ENCODE measurements around the gene SLC38A2. TPM values are rescaled to one million over a fixed set of nuclear protein-coding genes. Genes with fewer than 3 reads are reported as not detected.

SLC38A2 gene
- total RNA-seq, 4 donors from 2014 or later, result 242 to 468 (median 286) TPM

DNA sequence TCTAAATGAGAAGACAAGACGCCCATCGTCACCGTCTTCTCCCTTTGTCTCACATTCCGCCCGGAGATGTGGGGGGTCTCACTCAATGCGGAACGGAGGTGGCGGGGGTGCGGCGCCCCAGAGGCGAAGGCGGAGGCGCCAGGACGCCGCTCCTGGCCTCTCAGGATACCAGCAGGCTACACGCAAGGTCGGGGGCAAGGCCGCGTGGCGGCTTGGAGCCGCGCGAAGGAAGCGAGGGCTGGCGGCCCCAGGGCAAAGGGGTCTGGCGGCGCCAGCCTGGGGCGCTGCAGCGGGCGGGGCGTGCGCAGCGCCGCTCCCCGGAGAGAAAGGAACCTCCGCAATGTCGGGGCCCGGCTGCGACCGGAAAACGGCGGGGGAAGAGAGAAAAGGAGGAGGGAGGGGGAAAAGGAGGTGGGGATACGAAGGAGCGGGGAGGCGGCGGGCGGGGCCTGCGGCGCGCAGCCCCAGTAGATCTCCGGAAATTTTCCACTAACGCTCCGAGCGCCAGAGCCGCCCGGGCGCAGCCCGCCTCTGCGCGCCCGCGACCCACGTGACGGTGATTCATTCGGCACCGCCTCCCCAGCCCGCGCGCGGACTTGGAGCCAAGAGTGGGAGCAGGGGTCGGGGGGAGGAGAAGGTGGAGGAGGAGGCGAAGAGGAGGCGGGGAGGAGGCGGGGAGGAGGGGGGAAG, 10.5 kb upstream of the SLC38A2 start:
- Histone ChIP-seq H3K9me3 (no peaks in the 10 kb centered on the region), H3K36me3 (no peaks in the 10 kb centered on the region), H3K4me3 (peak overlapping the region; percentile 58 to 82 (median 73)), H3K27me3 (no peaks in the 10 kb centered on the region), H3K4me1 (peaks cover 42 to 53% (median 45%) of the 10 kb centered on the region in 3 donors), H3K27ac (peak overlapping the region; percentile 96 to 100 (median 99))
- intact Hi-C loops (cut with DNase I), result loop anchor here (5.0 kb wide), 1 partner anchor 279 kb away; no protein-coding TSS in a partner anchor
- WGBS, 2 donors, result 0% methylated on average over 30 to 38 of the region's 74 CpGs
- TF ChIP-seq, protein P1, sequence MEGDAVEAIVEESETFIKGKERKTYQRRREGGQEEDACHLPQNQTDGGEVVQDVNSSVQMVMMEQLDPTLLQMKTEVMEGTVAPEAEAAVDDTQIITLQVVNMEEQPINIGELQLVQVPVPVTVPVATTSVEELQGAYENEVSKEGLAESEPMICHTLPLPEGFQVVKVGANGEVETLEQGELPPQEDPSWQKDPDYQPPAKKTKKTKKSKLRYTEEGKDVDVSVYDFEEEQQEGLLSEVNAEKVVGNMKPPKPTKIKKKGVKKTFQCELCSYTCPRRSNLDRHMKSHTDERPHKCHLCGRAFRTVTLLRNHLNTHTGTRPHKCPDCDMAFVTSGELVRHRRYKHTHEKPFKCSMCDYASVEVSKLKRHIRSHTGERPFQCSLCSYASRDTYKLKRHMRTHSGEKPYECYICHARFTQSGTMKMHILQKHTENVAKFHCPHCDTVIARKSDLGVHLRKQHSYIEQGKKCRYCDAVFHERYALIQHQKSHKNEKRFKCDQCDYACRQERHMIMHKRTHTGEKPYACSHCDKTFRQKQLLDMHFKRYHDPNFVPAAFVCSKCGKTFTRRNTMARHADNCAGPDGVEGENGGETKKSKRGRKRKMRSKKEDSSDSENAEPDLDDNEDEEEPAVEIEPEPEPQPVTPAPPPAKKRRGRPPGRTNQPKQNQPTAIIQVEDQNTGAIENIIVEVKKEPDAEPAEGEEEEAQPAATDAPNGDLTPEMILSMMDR (IDR thresholded peaks at IDR 0.05), result peak in 3 of 6 experiments; percentile 24 to 32 (median 30)
- TF ChIP-seq POLR2A (IDR thresholded peaks at IDR 0.05), result peak in 3 of 4 donors; percentile 37 to 91 (median 78)
- DNase-seq, result peak; percentile 69

DNA sequence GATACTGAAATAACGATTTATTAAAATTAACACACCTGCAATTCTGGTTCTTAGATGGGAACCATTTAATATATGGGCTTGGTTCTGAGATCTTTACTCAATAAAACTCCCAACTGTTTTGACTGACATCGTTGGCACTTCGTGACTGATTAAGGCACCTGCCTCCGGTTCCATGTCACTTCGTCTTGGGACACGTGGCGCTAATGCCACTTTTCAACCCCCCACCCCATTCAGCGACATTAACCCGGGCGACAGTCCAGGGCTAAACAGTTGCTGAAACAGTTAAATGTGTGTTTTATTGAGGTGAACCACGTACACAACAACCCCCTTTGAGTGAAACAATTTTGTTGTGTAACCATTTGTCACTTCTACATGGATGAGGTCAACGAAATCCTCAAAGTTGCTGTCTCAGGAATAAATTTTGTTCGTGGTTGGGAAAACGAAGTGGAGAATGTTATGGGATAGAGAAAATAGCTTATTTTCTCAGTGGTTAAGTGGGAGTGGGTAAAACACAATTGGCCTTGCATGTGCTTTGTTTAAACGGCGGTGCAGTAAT, 9.9 kb upstream of the SLC38A2 start:
- 28 to 34% methylated on average over 16 of the region's 16 CpGs for WGBS, 2 donors
- no peak for TF ChIP-seq POLR2A (IDR thresholded peaks at IDR 0.05)
- TF ChIP-seq, protein P1 (IDR thresholded peaks at IDR 0.05), result no peak
- H3K4me3 ChIP-seq, result peak overlapping the region; percentile 58 to 82 (median 73)
- no peaks in the 10 kb centered on the region for H3K36me3 ChIP-seq
- DNase-seq, result no peak
- peak overlapping the region; percentile 96 to 100 (median 99) for H3K27ac ChIP-seq
- H3K27me3 ChIP-seq, result no peaks in the 10 kb centered on the region
- H3K9me3 ChIP-seq, result no peaks in the 10 kb centered on the region
- intact Hi-C loops (cut with DNase I), result loop anchor here (5.0 kb wide), 1 partner anchor 280 kb away; no protein-coding TSS in a partner anchor
- peaks cover 38 to 46% (median 45%) of the 10 kb centered on the region in 3 donors for H3K4me1 ChIP-seq

DNA sequence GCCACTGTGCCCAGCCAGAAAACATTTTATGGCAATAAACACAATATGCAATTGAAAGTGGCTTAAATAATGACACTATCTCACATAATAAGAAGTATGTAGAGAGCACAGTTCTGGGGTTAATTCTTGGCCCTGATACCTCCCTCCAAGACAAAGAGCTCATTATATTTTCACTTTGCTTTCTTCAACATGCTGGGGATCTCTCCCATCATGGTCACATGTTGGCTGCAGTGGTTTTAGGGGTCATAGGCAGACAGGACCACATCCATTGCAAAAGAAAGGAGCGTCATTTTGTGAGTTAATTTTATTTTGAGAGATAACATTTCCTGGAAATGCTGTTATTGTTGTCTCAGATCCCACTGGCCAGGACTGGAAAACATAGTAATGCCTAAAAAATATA, 8.3 kb upstream of the SLC38A2 start:
- Histone ChIP-seq H3K4me3 (no peak overlapping the region), H3K9me3 (no peaks in the 10 kb centered on the region), H3K4me1 (peaks cover 24 to 30% (median 30%) of the 10 kb centered on the region in 3 donors), H3K27ac (no peak overlapping the region), H3K36me3 (no peaks in the 10 kb centered on the region), H3K27me3 (no peaks in the 10 kb centered on the region)
- intact Hi-C loops (cut with DNase I), result loop anchor here (5.0 kb wide), 1 partner anchor 281 kb away; no protein-coding TSS in a partner anchor
- TF ChIP-seq POLR2A (IDR thresholded peaks at IDR 0.05), result no peak
- TF ChIP-seq, protein P1 (IDR thresholded peaks at IDR 0.05), result no peak
- WGBS, 2 donors, result 92 to 100% methylated on average over 1 of the region's 1 CpG
- DNase-seq, result no peak

DNA sequence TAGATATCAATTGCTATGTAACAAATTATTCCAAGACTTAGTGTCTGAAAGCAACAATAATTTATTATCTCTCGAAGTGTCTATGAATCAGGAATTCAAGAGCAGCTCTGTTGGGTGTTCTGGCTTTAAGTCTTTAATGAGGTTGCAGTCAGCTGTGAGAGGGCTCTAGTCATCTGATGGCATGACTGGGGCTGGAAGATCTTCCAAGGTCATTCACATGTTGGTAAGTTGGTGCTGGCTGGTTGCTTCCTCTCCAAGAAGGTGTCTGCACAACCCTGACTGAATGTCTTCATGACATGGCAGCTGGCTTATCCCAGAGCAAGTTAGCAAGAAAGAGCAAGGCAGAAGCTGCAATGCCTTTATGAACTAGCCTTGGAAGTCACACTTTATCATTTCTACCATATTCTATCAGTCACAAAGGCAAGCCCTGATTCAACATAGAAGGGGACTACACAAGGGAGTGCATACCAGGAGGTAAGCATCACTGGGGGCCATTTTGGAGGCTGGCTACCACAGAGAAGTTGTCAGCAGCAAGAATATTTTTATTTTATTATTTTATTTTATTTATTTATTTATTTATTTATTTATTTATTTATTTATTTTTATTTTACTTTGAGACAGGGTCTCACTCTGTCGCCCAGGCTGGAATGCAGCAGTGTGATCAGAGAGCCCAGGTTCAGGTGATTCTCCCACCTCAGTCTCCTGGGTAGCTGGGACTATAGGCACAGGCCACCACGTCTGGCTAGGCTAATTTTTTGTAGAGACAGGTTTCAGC, 7.6 kb upstream of the SLC38A2 start:
- H3K27me3 ChIP-seq, result no peaks in the 10 kb centered on the region
- no peaks in the 10 kb centered on the region for H3K36me3 ChIP-seq
- H3K9me3 ChIP-seq, result no peaks in the 10 kb centered on the region
- DNase-seq, result no peak
- no peak overlapping the region for H3K4me3 ChIP-seq
- H3K4me1 ChIP-seq, result peaks cover 18 to 24% (median 23%) of the 10 kb centered on the region in 3 donors
- 96 to 100% methylated on average over 3 of the region's 3 CpGs for WGBS, 2 donors
- no peak overlapping the region for H3K27ac ChIP-seq
- no peak for TF ChIP-seq POLR2A (IDR thresholded peaks at IDR 0.05)
- TF ChIP-seq, protein P1 (IDR thresholded peaks at IDR 0.05), result no peak
- intact Hi-C loops (cut with DNase I), result loop anchor here (5.0 kb wide), 1 partner anchor 282 kb away; no protein-coding TSS in a partner anchor

All from esophagus squamous epithelium (tissue), 5 donors.